ACC112 (cell line): ENCODE measurements around the gene MFSD8.
A peak's percentile ranks its signal among the peaks of the same experiment; 100 is the strongest.
"Not testable (repeated sequence)": the region's sequence is repeated elsewhere in the genome, so short reads cannot be mapped to it uniquely, and the experiment has no call there.

ENCODE experiments used
- H2AFZ ChIP-seq: fragments of 200-600 bp; sonication (generic); one replicate; pipeline ENCODE4 v1.6.0; 2017; ENCODE audit warnings: antibody characterized with exemption, low read length; ENCODE audit not compliant: unreplicated experiment
- H3K27ac ChIP-seq: fragments of 200-600 bp; sonication (generic); 2 replicates; pipeline ENCODE4 v1.5.1; 2014; ENCODE audit warnings: low read depth, mild to moderate bottlenecking, antibody characterized with exemption, low read length, moderate library complexity
- H3K27me3 ChIP-seq: fragments of 200-600 bp; sonication (generic); 2 replicates; pipeline ENCODE4 v1.6.1; 2014; ENCODE audit warnings: mild to moderate bottlenecking, antibody characterized with exemption, low read length, moderate library complexity, mixed read lengths; ENCODE audit not compliant: insufficient read depth
- H3K36me3 ChIP-seq: fragments of 200-600 bp; sonication (generic); 2 replicates; pipeline ENCODE4 v1.6.1; 2016; ENCODE audit warnings: mild to moderate bottlenecking, antibody characterized with exemption, low read length, moderate library complexity, mixed read lengths; ENCODE audit not compliant: insufficient read depth
- H3K4me1 ChIP-seq: fragments of 200-600 bp; sonication (generic); one replicate; pipeline ENCODE4 v1.6.1; 2016; ENCODE audit warnings: low read length, mixed read lengths; ENCODE audit not compliant: insufficient read depth, unreplicated experiment, control insufficient read depth
- H3K4me3 ChIP-seq: fragments of 200-600 bp; sonication (generic); 2 replicates; pipeline ENCODE4 v1.5.1; 2014; ENCODE audit warnings: mild to moderate bottlenecking, low read depth, low read length
- H3K79me2 ChIP-seq: fragments of 200-600 bp; sonication (generic); one replicate; pipeline ENCODE4 v1.6.0; 2016; ENCODE audit warnings: low read length; ENCODE audit not compliant: control insufficient read depth, unreplicated experiment, insufficient read depth

MFSD8 gene

DNA sequence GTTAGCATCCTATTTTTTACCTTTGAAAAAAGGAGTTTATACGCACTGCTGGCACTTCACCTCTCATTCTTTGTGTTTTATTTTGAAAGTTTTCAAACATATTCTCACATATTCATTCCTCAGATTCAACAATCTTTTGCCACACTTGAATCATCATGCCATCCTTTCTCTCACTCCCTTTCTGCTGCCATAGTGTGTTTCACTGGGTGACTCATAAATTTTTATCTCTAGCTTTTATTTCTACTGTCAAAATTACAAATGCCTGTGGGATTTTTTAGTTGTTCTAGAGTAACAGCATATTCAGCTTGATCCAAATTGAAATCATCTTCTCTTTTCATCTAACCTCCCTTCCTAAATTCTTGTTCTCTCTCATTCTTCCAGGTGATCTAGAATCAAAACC lies 28.0 kb downstream of the MFSD8 start:
- H2AFZ ChIP-seq: no peak overlapping the region
- H3K27me3 ChIP-seq: no peaks in the 10 kb centered on the region
- H3K4me3 ChIP-seq: no peak overlapping the region
- 0 out of 2 replicates have a peak, but pooled peaks cover 3% of the 10 kb centered on the region for H3K36me3 ChIP-seq
- H3K27ac ChIP-seq: peak overlapping the region; percentile 42
- peaks cover 11% of the 10 kb centered on the region for H3K4me1 ChIP-seq
- no peaks in the 10 kb centered on the region for H3K79me2 ChIP-seq

GRCh38 chr4:127931836-127932235 lies 33.1 kb downstream of the MFSD8 start:
- not testable (repeated sequence) for H3K27ac ChIP-seq, H3K79me2 ChIP-seq, H3K36me3 ChIP-seq, H3K27me3 ChIP-seq, H3K4me1 ChIP-seq, H3K4me3 ChIP-seq, H2AFZ ChIP-seq

DNA sequence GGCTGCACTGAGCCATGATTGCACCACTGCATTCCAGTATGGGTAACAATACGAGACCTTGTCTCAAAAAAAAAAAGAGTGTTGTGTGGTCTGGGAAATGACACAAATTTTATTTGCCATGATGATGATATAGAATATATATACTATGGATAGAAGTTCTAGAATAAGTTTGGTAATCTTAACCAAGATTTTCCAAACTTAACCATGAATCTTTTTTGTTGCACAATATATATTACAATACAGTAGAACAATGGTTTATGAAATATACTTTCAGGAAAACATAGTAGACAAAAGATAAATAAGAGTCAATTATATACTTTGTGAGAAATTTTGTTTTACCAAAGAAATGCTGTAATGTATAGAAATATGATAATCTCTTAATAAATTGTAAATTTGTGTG lies 34.8 kb downstream of the MFSD8 start:
- no peak overlapping the region for H2AFZ ChIP-seq
- H3K4me1 ChIP-seq: no peaks in the 10 kb centered on the region
- H3K79me2 ChIP-seq: no peaks in the 10 kb centered on the region
- H3K27me3 ChIP-seq: no peaks in the 10 kb centered on the region
- H3K27ac ChIP-seq: no peak overlapping the region
- no peak overlapping the region for H3K4me3 ChIP-seq
- 0 out of 2 replicates have a peak, but pooled peaks cover 3% of the 10 kb centered on the region for H3K36me3 ChIP-seq

GRCh38 chr4:127925720-127926119 lies 39.3 kb downstream of the MFSD8 start:
- not testable (repeated sequence) for H3K79me2 ChIP-seq, H3K4me3 ChIP-seq, H3K4me1 ChIP-seq, H3K27ac ChIP-seq, H3K27me3 ChIP-seq, H2AFZ ChIP-seq
- H3K36me3 ChIP-seq: peaks cover 12% of the 10 kb centered on the region; the same call in 1 of the 2 replicates

GRCh38 chr4:127922226-127922625 lies 42.7 kb downstream of the MFSD8 start:
- Histone ChIP-seq H3K4me1 (no peaks in the 10 kb centered on the region), H3K36me3 (peaks cover 12% of the 10 kb centered on the region; the same call in 1 of the 2 replicates), H3K27ac (no peak overlapping the region), H3K27me3 (no peaks in the 10 kb centered on the region), H2AFZ (no peak overlapping the region), H3K4me3 (no peak overlapping the region), H3K79me2 (no peaks in the 10 kb centered on the region)

- Histone ChIP-seq H3K27ac (no peak overlapping the region), H3K79me2 (no peaks in the 10 kb centered on the region), H3K27me3 (no peaks in the 10 kb centered on the region), H2AFZ (no peak overlapping the region), H3K36me3 (peaks cover 9% of the 10 kb centered on the region; the same call in 1 of the 2 replicates), H3K4me3 (no peak overlapping the region), H3K4me1 (no peaks in the 10 kb centered on the region)
Observed at GRCh38 chr4:127920521-127920920, 44.5 kb downstream of the MFSD8 start.

- no peak overlapping the region for H3K4me3 ChIP-seq
- H3K36me3 ChIP-seq: peaks cover 9% of the 10 kb centered on the region; the same call in 1 of the 2 replicates
- no peaks in the 10 kb centered on the region for H3K79me2 ChIP-seq
- no peaks in the 10 kb centered on the region for H3K4me1 ChIP-seq
- no peaks in the 10 kb centered on the region for H3K27me3 ChIP-seq
- no peak overlapping the region for H3K27ac ChIP-seq
- H2AFZ ChIP-seq: no peak overlapping the region
Observed at GRCh38 chr4:127917151-127917550, 47.8 kb downstream of the MFSD8 start.

GRCh38 chr4:127916512-127916911 lies 48.5 kb downstream of the MFSD8 start:
- Histone ChIP-seq H3K27me3 (no peaks in the 10 kb centered on the region), H3K4me1 (no peaks in the 10 kb centered on the region), H3K4me3 (no peak overlapping the region), H3K79me2 (no peaks in the 10 kb centered on the region), H3K27ac (no peak overlapping the region), H3K36me3 (peaks cover 6% of the 10 kb centered on the region; the same call in 1 of the 2 replicates), H2AFZ (no peak overlapping the region)

DNA sequence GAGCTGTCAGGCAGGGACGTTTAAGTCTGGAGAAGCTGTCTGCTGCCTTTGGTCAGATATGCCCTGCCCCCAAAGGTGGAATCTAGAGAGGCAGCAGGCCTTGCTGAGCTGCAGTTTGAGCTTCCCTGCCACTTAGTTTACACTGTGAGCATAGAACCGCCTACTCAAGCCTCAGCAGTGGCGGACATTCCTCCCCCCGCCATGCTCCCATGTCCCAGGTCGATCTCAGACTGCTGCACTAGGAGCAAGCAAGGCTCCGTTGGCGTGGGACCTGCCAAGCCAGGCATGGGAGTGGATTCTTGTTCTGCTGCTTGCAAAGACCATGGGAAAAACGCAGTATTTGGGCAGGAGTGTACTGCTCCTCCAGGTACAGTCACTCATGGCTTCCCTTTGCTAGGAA lies 59.9 kb downstream of the MFSD8 start:
- H3K79me2 ChIP-seq: no peaks in the 10 kb centered on the region
- H3K27ac ChIP-seq: no peak overlapping the region
- no peak overlapping the region for H2AFZ ChIP-seq
- H3K27me3 ChIP-seq: no peaks in the 10 kb centered on the region
- H3K36me3 ChIP-seq: no peaks in the 10 kb centered on the region
- H3K4me3 ChIP-seq: no peak overlapping the region
- no peaks in the 10 kb centered on the region for H3K4me1 ChIP-seq

GRCh38 chr4:127899682-127900081 lies 65.3 kb downstream of the MFSD8 start:
- not testable (repeated sequence) for H3K79me2 ChIP-seq, H3K4me3 ChIP-seq, H2AFZ ChIP-seq, H3K27me3 ChIP-seq, H3K27ac ChIP-seq, H3K4me1 ChIP-seq
- peaks cover 17% of the 10 kb centered on the region; the same call in 1 of the 2 replicates for H3K36me3 ChIP-seq

DNA sequence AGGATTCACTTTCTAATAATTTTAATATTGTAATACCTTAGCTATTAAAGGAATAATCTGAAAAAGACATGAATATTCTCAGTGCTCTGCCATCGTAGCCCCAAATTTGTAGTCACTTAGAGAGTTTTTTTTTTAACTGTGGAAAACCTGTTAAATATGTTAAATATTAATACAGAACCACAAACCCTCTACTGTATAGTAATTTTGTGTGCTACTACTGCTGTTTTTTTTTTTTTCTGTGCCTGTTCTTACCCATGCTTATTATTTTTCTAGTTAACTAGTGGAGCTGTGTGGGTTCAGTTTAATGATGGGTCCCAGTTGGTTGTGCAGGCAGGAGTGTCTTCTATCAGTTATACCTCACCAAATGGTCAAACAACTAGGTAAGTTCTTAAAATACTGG lies 68.4 kb downstream of the MFSD8 start:
- Histone ChIP-seq H3K4me1 (no peaks in the 10 kb centered on the region), H3K36me3 (peaks cover 26% of the 10 kb centered on the region; the same call in 1 of the 2 replicates), H3K27ac (no peak overlapping the region), H3K4me3 (no peak overlapping the region), H2AFZ (no peak overlapping the region), H3K79me2 (no peaks in the 10 kb centered on the region), H3K27me3 (no peaks in the 10 kb centered on the region)
